SK-MEL-5 (cell line): ENCODE results near the gene SUMO3. TPM values are rescaled to one million over a fixed set of nuclear protein-coding genes. Genes with fewer than 3 reads are reported as not detected.
"Not testable (repeated sequence)": the region's sequence is repeated elsewhere in the genome, so short reads cannot be mapped to it uniquely, and the experiment has no call there.

ENCODE experiments used
- DNase-seq: peaks from one replicate; pipeline ENCODE4 v3.0.0-alpha.2; 2016; ENCODE audit warnings: low read depth, low spot score
- in situ Hi-C: cut with HindIII; loops from 2 replicates; pipeline ENCODE4 v1.10.0; 2016; ENCODE audit warnings: low sequenced_read_pairs, high pct_unique_total_duplicates, low pct_unique_long_range_greater_than_20kb
- total RNA-seq: library from RNA; depleted of rRNA; stranded (reverse); fragments of >200 nt; shearing (Covaris generic); gene quantifications from 2 replicates; pipeline ENCODE4 v1.2.3, GENCODE V29; 2014

The SUMO3 gene
- total RNA-seq, 1 experiment from 2014 or later = 34.2 TPM

DNA sequence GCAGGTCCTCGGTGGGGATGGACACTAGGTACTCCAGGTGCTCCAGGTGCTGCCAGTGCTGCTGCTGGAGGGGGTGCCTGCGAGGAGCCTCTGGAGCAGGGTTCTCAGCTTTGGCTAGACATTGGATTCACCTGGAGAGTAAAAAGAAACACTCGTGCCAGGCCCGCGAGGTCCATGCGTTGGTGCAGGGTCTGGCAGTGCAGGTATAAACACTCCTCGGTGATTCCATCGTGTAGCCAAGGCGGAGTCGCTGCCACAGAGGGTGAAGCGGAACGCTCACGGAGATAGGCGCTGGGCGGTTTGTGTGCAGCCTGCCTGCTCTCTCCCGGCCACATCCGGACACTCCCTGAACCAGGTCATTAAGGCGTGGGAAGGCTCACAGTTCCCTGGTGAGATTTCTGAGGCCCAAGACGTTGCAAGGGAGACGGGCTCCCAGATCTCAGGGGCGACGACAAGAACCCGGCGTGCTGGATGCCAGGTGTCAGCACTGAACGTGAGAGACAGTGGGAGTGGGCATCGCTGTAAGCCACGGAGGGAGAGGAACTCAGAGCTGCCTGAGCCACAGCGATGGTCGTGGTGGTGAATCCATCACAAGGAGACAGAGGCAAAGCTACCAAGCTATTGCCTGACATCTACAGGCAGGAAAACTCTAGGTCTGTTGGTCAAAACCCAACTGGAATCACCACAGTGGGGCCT lies 17.2 kb upstream of the SUMO3 start:
- DNase-seq = no peak

GRCh38 chr21:44834231-44834950 lies 16.5 kb upstream of the SUMO3 start:
- in situ Hi-C loops = no loop called here
- DNase-seq = no peak

More for the DNA sequence above, 17.2 kb upstream of the SUMO3 start:
- in situ Hi-C loops = no loop called here

DNA sequence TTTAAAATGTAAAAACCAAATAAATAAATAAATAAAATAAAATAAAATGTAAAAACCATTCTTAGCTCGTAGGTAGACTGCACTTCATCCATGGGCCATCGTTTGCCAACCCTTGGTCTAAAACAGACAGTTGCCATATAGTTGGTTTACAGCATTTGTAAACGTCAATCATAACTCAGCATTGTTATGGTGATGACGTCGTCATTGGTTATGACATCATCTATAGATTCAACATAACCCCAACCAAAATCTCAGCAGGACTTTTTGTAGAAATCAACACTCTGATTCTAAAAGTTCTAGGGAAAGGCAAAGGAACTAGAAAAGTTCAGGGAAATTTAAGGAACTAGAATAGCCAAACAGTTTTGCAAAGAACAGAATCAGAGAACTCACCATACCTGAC lies 15.8 kb upstream of the SUMO3 start:
- DNase-seq = no peak
- in situ Hi-C loops = no loop called here

GRCh38 chr21:44832516-44833255 lies 14.8 kb upstream of the SUMO3 start:
- in situ Hi-C loops, DNase-seq: not testable (repeated sequence)

- in situ Hi-C loops = no loop called here
- no peak for DNase-seq
Measured at GRCh38 chr21:44831227-44831860, 13.5 kb upstream of the SUMO3 start.

- in situ Hi-C loops = no loop called here
- DNase-seq = no peak
Measured at GRCh38 chr21:44829507-44830092, 11.7 kb upstream of the SUMO3 start.

DNA sequence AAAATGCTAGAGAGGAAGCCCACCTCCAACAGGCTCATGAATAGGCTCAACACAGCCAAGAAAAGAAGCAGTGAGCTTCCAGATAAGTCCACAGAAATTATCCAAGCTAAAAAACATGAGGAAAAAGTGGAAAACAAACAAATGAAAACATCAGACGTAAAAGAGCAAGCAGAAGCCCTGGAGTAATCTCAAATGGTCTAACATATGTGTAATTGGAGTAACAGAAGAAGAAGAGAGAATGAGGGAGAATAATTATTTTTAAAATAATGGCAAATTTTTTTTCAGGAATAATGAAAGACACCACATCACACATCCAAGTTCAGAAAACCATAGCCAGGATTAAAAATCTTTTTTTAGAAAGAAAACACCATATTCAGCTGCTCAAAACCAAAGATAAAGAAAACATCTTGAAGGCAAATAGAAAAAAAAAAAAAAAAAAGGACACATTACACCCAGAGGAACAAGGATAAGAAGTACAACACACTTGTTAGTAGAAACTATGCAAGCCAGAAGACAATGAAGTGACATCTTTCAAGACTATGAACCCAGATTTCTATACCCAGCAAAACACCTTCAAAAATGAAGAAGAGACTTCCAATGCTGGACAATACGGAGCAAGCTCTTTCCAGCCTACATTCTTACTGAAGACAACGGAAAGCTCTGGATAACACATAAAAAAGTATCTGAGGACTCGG lies 10.6 kb upstream of the SUMO3 start:
- DNase-seq = no peak
- in situ Hi-C loops = no loop called here

GRCh38 chr21:44823179-44823660 lies 5.4 kb upstream of the SUMO3 start:
- in situ Hi-C loops = no loop called here
- no peak for DNase-seq

GRCh38 chr21:44822484-44823178 lies 4.8 kb upstream of the SUMO3 start:
- DNase-seq = no peak
- in situ Hi-C loops = no loop called here

DNA sequence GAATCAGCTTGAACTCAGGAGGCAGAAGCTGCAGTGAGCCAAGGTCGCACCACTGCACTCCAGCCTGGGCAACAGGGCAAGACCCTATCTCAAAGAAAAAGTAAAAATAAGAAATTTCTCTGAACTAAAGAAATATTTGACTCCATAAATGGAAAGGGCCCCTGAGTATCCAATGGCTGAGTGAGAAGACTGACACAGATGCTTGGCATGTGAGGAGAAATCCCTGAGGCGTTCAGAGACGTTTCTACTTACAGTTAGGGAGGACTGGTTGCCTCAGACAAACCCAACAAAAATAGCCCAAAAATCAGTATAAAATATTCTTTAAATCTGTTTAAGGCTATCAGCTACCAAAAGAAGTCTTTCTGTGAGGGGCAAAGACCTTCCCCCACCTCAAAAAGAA lies 3.0 kb upstream of the SUMO3 start:
- in situ Hi-C loops = no loop called here
- DNase-seq = no peak

DNA sequence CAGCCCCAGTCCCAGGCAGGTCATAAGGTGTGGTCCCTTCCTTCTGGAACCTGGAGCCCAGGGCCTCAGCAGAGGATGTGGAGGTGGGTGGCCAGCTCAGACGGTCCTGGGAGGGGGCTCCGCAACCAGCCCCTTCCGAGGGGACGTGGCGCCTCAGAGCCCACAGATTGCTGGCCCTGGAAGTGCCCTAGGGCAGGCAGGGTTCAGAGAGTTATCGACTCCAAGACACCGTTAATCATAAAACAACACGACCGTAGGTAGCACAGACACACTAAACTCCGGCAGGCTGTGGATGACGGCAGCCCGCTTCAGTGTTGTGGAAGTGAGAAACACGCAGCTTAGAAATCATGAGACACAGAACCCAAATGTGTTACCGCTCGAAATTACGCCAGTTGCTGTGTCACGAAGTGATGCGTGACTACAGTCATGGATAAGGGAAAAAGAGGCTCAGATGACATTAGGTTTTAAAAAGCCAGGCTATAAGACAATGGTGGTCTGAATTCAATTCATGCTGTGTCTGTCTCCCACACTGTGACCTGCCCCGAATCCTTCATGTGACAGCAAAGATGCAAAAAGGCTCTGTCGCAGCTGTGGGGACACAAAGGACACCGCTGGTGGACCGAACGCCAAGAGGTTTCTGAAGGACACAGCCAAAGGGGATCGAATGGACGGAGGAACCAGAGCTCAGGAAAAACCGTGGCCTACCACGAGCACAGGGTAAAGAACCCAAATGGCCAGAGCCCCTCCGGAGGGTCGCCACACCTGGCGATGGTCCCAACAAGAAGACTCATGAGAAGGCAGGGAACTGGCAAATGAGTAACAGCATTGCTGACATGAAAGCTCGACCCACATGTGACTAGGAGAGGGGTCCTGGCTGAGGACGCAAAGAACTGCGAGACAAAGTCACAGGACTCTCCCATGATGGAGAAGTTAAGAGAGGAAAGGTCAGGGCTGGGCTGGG lies 1.7 kb upstream of the SUMO3 start:
- no peak for DNase-seq
- in situ Hi-C loops = no loop called here

GRCh38 chr21:44818640-44819011 lies 764 bp upstream of the SUMO3 start:
- no peak for DNase-seq
- in situ Hi-C loops = no loop called here

GRCh38 chr21:44817506-44817880 lies 369 bp downstream of the SUMO3 start:
- DNase-seq = peak; percentile 63

GRCh38 chr21:44816761-44817505 lies 929 bp downstream of the SUMO3 start:
- in situ Hi-C loops = no loop called here
- DNase-seq = no peak

More at GRCh38 chr21:44817506-44817880, 369 bp downstream of the SUMO3 start:
- in situ Hi-C loops = no loop called here
